Hair follicle dermal papilla cell (primary cell): ENCODE results near the gene BRD3. TPM values are rescaled to one million over a fixed set of nuclear protein-coding genes. Genes with fewer than 3 reads are reported as not detected.

Source experiments
- total RNA-seq: library from RNA; depleted of rRNA; stranded (reverse); fragments of >200 nt; gene quantifications from 2 replicates; pipeline ENCODE4 v1.2.3, GENCODE V29; 2012

Gene BRD3
- total RNA-seq, result 5.3 and 8.1 TPM in 2 replicates

DNA sequence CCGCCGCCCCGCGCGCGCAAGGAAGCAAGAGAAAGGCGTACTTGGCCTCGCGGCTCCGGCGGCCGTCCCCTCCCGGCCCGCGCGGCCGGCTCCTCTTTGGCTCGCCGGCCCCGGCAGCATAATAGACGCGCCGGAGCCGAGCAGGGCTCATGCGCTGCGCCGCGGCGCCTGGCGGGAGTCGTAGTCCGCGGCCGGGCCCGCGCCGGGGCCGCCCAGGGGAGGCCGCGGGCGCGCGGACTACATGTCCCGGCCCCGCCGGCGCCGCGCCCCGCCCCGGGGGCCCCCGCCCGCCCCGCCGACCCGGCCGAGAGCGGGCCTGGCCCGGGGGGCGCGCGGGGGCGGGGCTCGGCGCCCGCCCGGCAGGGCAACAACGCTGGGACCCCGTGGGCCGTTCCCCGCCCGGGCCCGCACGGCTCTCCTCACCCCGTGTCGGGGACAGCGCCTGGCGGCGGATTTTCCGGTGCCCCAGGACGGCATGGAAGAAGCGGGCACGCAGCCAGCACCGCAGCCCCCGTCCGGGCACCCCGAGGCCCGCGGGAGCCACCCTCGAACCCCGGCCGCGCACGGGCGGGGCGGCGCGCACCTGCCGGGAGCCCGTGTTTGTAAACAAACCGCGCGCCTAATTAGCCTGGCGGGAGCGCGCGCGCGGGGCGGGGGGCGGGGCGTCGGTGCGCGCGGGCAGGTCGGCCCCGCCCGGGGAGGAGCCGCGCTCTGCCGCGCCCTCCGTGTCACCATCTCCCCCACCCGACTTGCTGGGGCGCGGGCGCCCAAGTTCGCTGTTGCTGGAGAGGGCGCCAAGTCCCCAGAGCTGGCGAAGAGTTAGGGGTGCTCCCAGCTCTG is at the start of gene BRD3:
TSS of gene BRD3 (minus strand) at position 123 of the 840 bp plus-strand sequence. CDS start 14,549 bp downstream, outside the sequence.

DNA sequence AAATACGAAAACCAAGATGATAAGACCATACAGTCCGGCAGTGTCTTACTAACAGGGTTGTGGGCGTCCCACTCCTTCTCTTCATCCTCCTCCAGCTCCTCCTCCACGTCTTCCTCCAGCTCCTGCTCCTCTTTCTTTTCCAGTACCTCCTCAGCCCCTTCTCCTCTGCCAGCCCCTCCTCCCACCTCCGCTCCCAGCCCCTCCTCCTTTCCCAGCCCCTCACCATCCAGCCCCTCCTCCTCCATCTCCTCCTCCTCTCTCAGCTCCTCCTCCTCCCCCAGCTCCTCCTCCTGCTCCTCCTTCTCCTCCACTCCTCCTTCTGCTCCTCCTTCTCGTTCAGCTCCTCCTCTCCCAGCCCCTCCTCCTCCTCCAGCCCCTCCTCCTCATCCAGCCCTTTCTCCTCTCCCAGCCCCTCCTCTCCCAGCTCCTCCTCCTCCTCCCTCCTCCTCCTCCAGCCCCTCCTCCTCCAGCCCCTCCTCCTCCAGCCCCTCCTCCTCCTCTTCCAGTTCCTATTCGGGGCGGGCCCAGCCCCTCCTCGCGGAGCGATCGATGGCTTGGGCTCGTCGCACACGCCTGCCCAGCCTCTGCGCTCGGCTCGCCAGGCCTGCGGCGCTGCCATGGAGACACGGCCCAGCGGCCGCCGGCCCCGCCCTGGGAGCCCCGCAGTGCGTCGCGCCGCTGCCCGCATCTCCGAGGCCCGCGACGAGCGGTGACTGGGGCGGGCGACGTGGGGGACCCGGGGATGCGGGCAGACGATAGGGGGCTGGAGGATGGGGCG is 42.8 kb downstream of the BRD3 start, which contains the start of gene BRD3OS:
TSS of gene BRD3OS (plus strand) at position 654 of the 778 bp plus-strand sequence. CDS start 1,267 bp downstream, outside the sequence.

GRCh38 chr9:133991964-133992779 is 75.7 kb downstream of the BRD3 start, which contains the start of gene VAV2:
Gene VAV2 (minus strand): TSS chr9:133992324. CDS start chr9:133992278, 46 bp downstream.

Other genes starting within 250 kb of the BRD3 start
- 9.7 and 11.4 TPM in 2 replicates for gene VAV2, start 75.7 kb downstream of the BRD3 start, total RNA-seq
- 32.8 and 43.7 TPM in 2 replicates for gene BRD3OS, start 42.5 kb downstream of the BRD3 start, total RNA-seq
- gene WDR5, start 68.1 kb upstream of the BRD3 start, total RNA-seq, result 19.6 and 22.7 TPM in 2 replicates
- gene RNU6ATAC, start 96.5 kb upstream of the BRD3 start, total RNA-seq, result not detected in 2 replicates